GM18517 (cell line): ENCODE measurements around the gene GNAO1.
"Not testable (repeated sequence)": the region's sequence is repeated elsewhere in the genome, so short reads cannot be mapped to it uniquely, and the experiment has no call there.

Experiments used
- ATAC-seq: cut with Tn5 transposase; IDR thresholded peaks from one replicate; pipeline ENCODE4 v1.9.1; 2021; ENCODE audit warnings: mild to moderate bottlenecking, moderate library complexity; ENCODE audit not compliant: unreplicated experiment

GNAO1 gene

GRCh38 chr16:56357241-56357764, 166.0 kb downstream of the GNAO1 start:
- no peak for ATAC-seq

GRCh38 chr16:56357765-56358322, 166.6 kb downstream of the GNAO1 start:
- ATAC-seq: no peak

- no peak for ATAC-seq
Observed at GRCh38 chr16:56360117-56361008, 169.1 kb downstream of the GNAO1 start.

GRCh38 chr16:56362057-56362655, 170.9 kb downstream of the GNAO1 start:
- ATAC-seq: no peak

GRCh38 chr16:56362706-56363105, 171.4 kb downstream of the GNAO1 start:
- no peak for ATAC-seq

- ATAC-seq: no peak
Observed at GRCh38 chr16:56363181-56363716, 172.0 kb downstream of the GNAO1 start.

GRCh38 chr16:56363781-56364565, 172.7 kb downstream of the GNAO1 start:
- no peak for ATAC-seq

- ATAC-seq: no peak
Observed at GRCh38 chr16:56364865-56365264, 173.6 kb downstream of the GNAO1 start.

- no peak for ATAC-seq
Observed at GRCh38 chr16:56365552-56365951, 174.3 kb downstream of the GNAO1 start.

- no peak for ATAC-seq
Observed at GRCh38 chr16:56366945-56367344, 175.7 kb downstream of the GNAO1 start.

GRCh38 chr16:56367764-56368163, 176.5 kb downstream of the GNAO1 start:
- no peak for ATAC-seq

GRCh38 chr16:56368545-56368944, 177.3 kb downstream of the GNAO1 start:
- ATAC-seq: no peak

- no peak for ATAC-seq
Observed at GRCh38 chr16:56369202-56369601, 177.9 kb downstream of the GNAO1 start.

- ATAC-seq: no peak
Observed at GRCh38 chr16:56370185-56370874, 179.0 kb downstream of the GNAO1 start.

- ATAC-seq: no peak
Observed at GRCh38 chr16:56370875-56371659, 179.8 kb downstream of the GNAO1 start.

- no peak for ATAC-seq
Observed at GRCh38 chr16:56371660-56371937, 180.3 kb downstream of the GNAO1 start.

- ATAC-seq: no peak
Observed at GRCh38 chr16:56372013-56372634, 180.8 kb downstream of the GNAO1 start.

GRCh38 chr16:56373003-56373402, 181.7 kb downstream of the GNAO1 start:
- ATAC-seq: no peak

- not testable (repeated sequence) for ATAC-seq
Observed at GRCh38 chr16:56375792-56376191, 184.5 kb downstream of the GNAO1 start.
